ENCODE measurements around the gene VGLL3.
"Not testable (repeated sequence)": the region's sequence is repeated elsewhere in the genome, so short reads cannot be mapped to it uniquely, and the experiment has no call there.

The VGLL3 gene

GRCh38 chr3:86990734-86991481 is at the start of gene VGLL3:
VGLL3 (minus strand) TSS chr3:86991149; CDS start chr3:86990743, 406 bp downstream.
- DNase-seq = no peak

- DNase-seq = no peak
Observed at GRCh38 chr3:87037652-87038051, 46.7 kb upstream of the VGLL3 start.

- DNase-seq = no peak
Observed at GRCh38 chr3:87036671-87037070, 45.7 kb upstream of the VGLL3 start.

GRCh38 chr3:87035339-87035738 is 44.4 kb upstream of the VGLL3 start:
- DNase-seq = no peak

- no peak for DNase-seq
Observed at GRCh38 chr3:87033205-87033604, 42.3 kb upstream of the VGLL3 start.

- DNase-seq = no peak
Observed at GRCh38 chr3:87025661-87026645, 35.0 kb upstream of the VGLL3 start.

- DNase-seq = not testable (repeated sequence)
Observed at GRCh38 chr3:87017370-87017769, 26.4 kb upstream of the VGLL3 start.

- no peak for DNase-seq
Observed at GRCh38 chr3:87009271-87009670, 18.3 kb upstream of the VGLL3 start.

GRCh38 chr3:87006844-87007439 is 16.0 kb upstream of the VGLL3 start:
- no peak for DNase-seq

GRCh38 chr3:87004883-87005282 is 13.9 kb upstream of the VGLL3 start:
- no peak for DNase-seq

GRCh38 chr3:87002346-87002745 is 11.4 kb upstream of the VGLL3 start:
- no peak for DNase-seq

- no peak for DNase-seq
Observed at GRCh38 chr3:87001473-87002098, 10.6 kb upstream of the VGLL3 start.

- DNase-seq = no peak
Observed at GRCh38 chr3:87000940-87001339, 10.0 kb upstream of the VGLL3 start.

- no peak for DNase-seq
Observed at GRCh38 chr3:86998569-86998968, 7.6 kb upstream of the VGLL3 start.

- DNase-seq = no peak
Observed at GRCh38 chr3:86996261-86996955, 5.5 kb upstream of the VGLL3 start.

- DNase-seq = no peak
Observed at GRCh38 chr3:86995537-86995936, 4.6 kb upstream of the VGLL3 start.

GRCh38 chr3:86993704-86994103 is 2.8 kb upstream of the VGLL3 start:
- DNase-seq = no peak

- no peak for DNase-seq
Observed at GRCh38 chr3:86991840-86992435, 989 bp upstream of the VGLL3 start.

GRCh38 chr3:86991482-86991815 is 500 bp upstream of the VGLL3 start:
- no peak for DNase-seq

GRCh38 chr3:86990012-86990733 is 776 bp downstream of the VGLL3 start:
- DNase-seq = no peak

- no peak for DNase-seq
Observed at GRCh38 chr3:86989611-86990010, 1.3 kb downstream of the VGLL3 start.
